Testis (tissue), 3 donors: ENCODE measurements around the gene MCTP1. TPM values are rescaled to one million over a fixed set of nuclear protein-coding genes. Genes with fewer than 3 reads are reported as not detected.

Experiments
- DNase-seq: peaks from one replicate; pipeline ENCODE4 v3.0.0-alpha.2; 2019
- H3K27ac ChIP-seq, 2 donors: fragments of 200-600 bp; sonication (generic); one replicate each; pipeline ENCODE4 v1.5.1; 2019
- H3K27me3 ChIP-seq: fragments of 200-600 bp; sonication (generic); one replicate; pipeline ENCODE4 v1.5.1; 2019
- H3K36me3 ChIP-seq: fragments of 200-600 bp; sonication (generic); one replicate; pipeline ENCODE4 v1.5.1; 2017; ENCODE audit warnings: low read depth; ENCODE audit errors: missing control alignments
- H3K4me1 ChIP-seq: fragments of 200-600 bp; sonication (generic); one replicate; pipeline ENCODE4 v1.5.1; 2019
- H3K4me3 ChIP-seq, 2 donors: fragments of 200-600 bp; sonication (generic); one replicate each; pipeline ENCODE4 v1.5.1; 2017 to 2019
- H3K9me3 ChIP-seq: fragments of 200-600 bp; sonication (generic); one replicate; pipeline ENCODE4 v1.5.1; 2017
- POLR2A ChIP-seq: fragments of 450-650 bp; IDR thresholded peaks from one replicate; pipeline ENCODE4 v1.6.1; 2017; ENCODE audit warnings: antibody characterized with exemption, mild to moderate bottlenecking, moderate library complexity
- WGBS, 2 donors: methylation state at CpG; one replicate each; pipeline ENCODE4 v1.1.5; 2018; 5-methylcytosine and 5-hydroxymethylcytosine counted together
- intact Hi-C: fragments of 100-400 bp; cut with DNase I; formaldehyde crosslinking; loops from one replicate; pipeline ENCODE4 v1.15.1; 2023; ENCODE audit warnings: low total_unique reads
- polyA plus RNA-seq: library from polyadenylated mRNA; stranded (reverse); fragments of 350-450 nt; fragmentation: Illumina TruSeq; extraction: RNeasy Lipid Tissue Mini Kit (QIAGEN cat#74804); gene quantifications from one replicate; pipeline ENCODE4 v1.2.3, GENCODE V29; 2014; ENCODE audit warnings: low read depth, low replicate concordance; ENCODE audit not compliant: insufficient read depth
- small RNA-seq, 2 donors: library from RNA; depleted of rRNA; stranded (forward); fragments of <200 nt; gene quantifications; one replicate each; pipeline ENCODE3, GENCODE V24; 2016
- total RNA-seq, 2 donors: library from RNA; depleted of rRNA; stranded (reverse); fragments of >200 nt; gene quantifications; one replicate each; pipeline ENCODE4 v1.2.3, GENCODE V29; 2016
- TF ChIP-seq, protein P1 (sequence below), 3 experiments: fragments of 450-650 bp in 2 of 3; fragments of 200-600 bp in 1 of 3; sonication (generic) in 1 of 3; IDR thresholded peaks; one replicate each; pipeline ENCODE4 v1.5.1; 2016 to 2019; ENCODE audit warnings: antibody characterized with exemption in 3 of 3, mild to moderate bottlenecking in 2 of 3, moderate library complexity in 1 of 3

MCTP1 gene
- total and polyA plus RNA-seq, 3 donors from 2014 or later, result 7.4 to 15.5 (median 9.7) TPM

DNA sequence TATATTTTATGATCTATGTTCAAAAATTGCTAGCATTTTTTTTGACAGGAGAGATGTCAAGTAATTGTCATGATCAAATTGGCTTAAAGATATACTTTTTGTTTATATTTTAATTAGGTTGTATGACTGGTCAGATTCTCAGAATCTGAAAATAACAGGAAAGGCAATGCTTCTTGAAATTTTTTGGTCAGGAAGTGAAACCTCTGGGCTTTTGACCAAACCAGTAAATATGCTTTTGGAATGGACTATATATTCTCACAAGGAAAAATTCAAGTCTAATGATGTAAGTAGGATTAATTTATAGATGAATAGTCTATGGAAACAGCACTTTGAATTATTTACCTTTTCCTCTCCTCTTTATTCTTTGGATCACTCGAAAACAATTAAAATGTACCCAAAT is 614.2 kb downstream of the MCTP1 start:
- no peak for DNase-seq
- intact Hi-C loops, result no loop called here

DNA sequence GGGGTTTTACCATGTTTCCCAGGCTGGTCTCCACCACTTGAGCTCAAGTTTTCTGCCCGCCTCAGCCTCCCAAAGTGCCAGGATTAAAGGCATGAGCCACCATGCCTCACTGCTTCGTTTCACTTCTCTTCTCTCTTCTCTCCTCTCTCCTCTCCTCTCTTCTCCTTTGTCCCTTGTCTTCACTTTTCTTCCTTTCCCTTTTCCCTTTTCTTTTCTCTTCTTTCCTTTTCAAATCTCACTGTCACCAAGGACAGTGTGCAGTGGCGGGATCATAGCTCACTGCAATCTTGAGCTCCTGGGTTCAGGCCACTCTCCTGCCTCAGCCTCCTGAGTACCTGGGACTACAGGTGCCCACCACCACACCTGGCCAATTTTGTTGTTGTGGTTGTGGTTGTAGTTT is 617.0 kb downstream of the MCTP1 start:
- Histone ChIP-seq H3K9me3 (no peaks in the 10 kb centered on the region), H3K4me3 (no peak overlapping the region), H3K4me1 (no peaks in the 10 kb centered on the region), H3K27me3 (no peaks in the 10 kb centered on the region), H3K27ac (no peak overlapping the region), H3K36me3 (no peaks in the 10 kb centered on the region)
- TF ChIP-seq POLR2A, result no peak
- TF ChIP-seq, protein P1, sequence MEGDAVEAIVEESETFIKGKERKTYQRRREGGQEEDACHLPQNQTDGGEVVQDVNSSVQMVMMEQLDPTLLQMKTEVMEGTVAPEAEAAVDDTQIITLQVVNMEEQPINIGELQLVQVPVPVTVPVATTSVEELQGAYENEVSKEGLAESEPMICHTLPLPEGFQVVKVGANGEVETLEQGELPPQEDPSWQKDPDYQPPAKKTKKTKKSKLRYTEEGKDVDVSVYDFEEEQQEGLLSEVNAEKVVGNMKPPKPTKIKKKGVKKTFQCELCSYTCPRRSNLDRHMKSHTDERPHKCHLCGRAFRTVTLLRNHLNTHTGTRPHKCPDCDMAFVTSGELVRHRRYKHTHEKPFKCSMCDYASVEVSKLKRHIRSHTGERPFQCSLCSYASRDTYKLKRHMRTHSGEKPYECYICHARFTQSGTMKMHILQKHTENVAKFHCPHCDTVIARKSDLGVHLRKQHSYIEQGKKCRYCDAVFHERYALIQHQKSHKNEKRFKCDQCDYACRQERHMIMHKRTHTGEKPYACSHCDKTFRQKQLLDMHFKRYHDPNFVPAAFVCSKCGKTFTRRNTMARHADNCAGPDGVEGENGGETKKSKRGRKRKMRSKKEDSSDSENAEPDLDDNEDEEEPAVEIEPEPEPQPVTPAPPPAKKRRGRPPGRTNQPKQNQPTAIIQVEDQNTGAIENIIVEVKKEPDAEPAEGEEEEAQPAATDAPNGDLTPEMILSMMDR (IDR thresholded peaks at IDR 0.05), result no peak
- DNase-seq, result no peak
- 94 to 97% methylated on average over 3 of the region's 3 CpGs for WGBS, 2 donors
- intact Hi-C loops, result no loop called here

More for the DNA sequence above, 614.2 kb downstream of the MCTP1 start:
- no peaks in the 10 kb centered on the region for H3K4me1 ChIP-seq
- no peaks in the 10 kb centered on the region for H3K36me3 ChIP-seq
- H3K27ac ChIP-seq, result no peak overlapping the region
- 90 to 92% methylated on average over 1 of the region's 1 CpG for WGBS, 2 donors
- no peak overlapping the region for H3K4me3 ChIP-seq
- TF ChIP-seq, protein P1 (IDR thresholded peaks at IDR 0.05), result no peak
- TF ChIP-seq POLR2A, result no peak
- no peaks in the 10 kb centered on the region for H3K9me3 ChIP-seq
- no peaks in the 10 kb centered on the region for H3K27me3 ChIP-seq

DNA sequence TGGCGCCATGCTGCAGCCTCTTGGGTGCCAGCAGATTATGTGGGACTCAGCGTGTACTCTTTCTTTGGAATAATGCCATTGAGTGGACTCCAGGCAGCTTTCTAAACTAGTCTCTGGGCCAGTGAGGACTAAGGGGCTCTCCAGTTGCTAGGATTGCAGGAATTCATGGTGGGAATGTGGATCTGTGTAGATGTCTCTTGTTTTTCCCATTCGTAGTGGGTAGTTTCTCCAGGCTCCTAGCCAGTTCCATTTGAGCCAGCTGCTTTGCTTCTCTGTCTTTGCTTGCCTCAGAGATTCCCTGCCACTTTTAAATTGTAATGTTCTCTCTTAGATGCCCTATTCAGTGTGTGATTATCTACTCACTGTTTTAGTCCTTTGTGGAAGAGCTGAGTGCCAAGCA is 623.8 kb downstream of the MCTP1 start:
- no peak overlapping the region for H3K27ac ChIP-seq
- H3K9me3 ChIP-seq, result no peaks in the 10 kb centered on the region
- WGBS, 2 donors, result 62 to 73% methylated on average over 3 of the region's 3 CpGs
- H3K36me3 ChIP-seq, result no peaks in the 10 kb centered on the region
- H3K27me3 ChIP-seq, result no peaks in the 10 kb centered on the region
- H3K4me1 ChIP-seq, result no peaks in the 10 kb centered on the region
- no peak for DNase-seq
- intact Hi-C loops, result no loop called here
- H3K4me3 ChIP-seq, result no peak overlapping the region
- TF ChIP-seq, protein P1 (IDR thresholded peaks at IDR 0.05), result no peak
- TF ChIP-seq POLR2A, result no peak

DNA sequence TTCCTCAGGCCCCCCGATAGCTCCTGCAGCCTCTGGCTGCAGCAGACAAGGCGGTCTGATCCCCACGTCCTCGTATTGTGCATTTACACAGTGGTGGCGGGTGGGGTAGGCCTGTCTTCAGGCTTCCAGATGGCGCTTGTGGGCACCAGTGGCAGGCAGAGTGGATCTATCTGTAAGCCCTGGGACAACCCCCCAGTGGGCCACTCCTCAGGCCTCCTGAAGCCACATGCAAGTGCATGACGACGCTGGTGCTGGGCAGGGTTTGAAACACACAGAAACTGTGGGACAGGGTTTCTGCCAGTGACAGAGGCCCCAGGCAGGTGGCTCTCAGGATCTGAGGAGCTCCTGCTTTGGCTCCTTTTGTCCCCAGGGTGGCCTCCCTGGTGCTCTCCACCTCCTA is 624.4 kb downstream of the MCTP1 start:
- Histone ChIP-seq H3K4me1 (no peaks in the 10 kb centered on the region), H3K36me3 (no peaks in the 10 kb centered on the region), H3K27me3 (no peaks in the 10 kb centered on the region), H3K27ac (no peak overlapping the region), H3K4me3 (no peak overlapping the region), H3K9me3 (no peaks in the 10 kb centered on the region)
- WGBS, 2 donors, result 96 to 100% methylated on average over 4 to 8 of the region's 8 CpGs
- DNase-seq, result no peak
- intact Hi-C loops, result no loop called here
- TF ChIP-seq POLR2A, result no peak
- TF ChIP-seq, protein P1 (IDR thresholded peaks at IDR 0.05), result no peak

DNA sequence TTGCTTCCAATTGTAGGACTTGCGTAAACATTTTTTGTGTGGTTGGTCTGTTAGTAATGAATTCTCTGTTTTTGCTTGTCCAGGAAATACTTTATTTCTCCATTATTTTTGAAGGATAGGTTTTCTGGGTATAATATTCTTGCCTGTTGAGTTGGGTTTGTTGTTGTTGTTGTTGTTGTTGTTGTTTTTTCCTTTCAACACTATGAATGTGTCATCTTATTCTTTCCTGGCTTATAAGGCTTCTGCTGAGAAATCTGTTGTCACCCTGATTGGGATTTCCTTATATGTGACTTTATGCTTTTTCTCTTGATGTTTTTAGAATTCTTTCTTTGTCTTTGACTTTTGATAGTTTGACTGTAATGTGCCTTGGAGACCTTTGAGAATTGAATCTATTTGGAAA is 626.6 kb downstream of the MCTP1 start:
- no peak for DNase-seq
- WGBS, 2 donors, result 100% methylated on average over 1 of the region's 1 CpG
- H3K4me3 ChIP-seq, result no peak overlapping the region
- H3K36me3 ChIP-seq, result no peaks in the 10 kb centered on the region
- H3K9me3 ChIP-seq, result no peaks in the 10 kb centered on the region
- no peak for TF ChIP-seq POLR2A
- TF ChIP-seq, protein P1 (IDR thresholded peaks at IDR 0.05), result no peak
- no peaks in the 10 kb centered on the region for H3K4me1 ChIP-seq
- H3K27me3 ChIP-seq, result no peaks in the 10 kb centered on the region
- no peak overlapping the region for H3K27ac ChIP-seq
- intact Hi-C loops, result no loop called here

Small RNA genes within 50 kb of the gene (small RNA-seq; reads per million reads assigned to genes)
- 0 reads per million in 2 donors for gene RF02271

Other genes starting within 250 kb of the MCTP1 start
- gene FAM81B, start 106.3 kb upstream of the MCTP1 start, total RNA-seq, result 10 to 100 TPM; 27.1 to 65.2 TPM
- gene FAM81B, start 106.3 kb upstream of the MCTP1 start, polyA plus RNA-seq, result 63.3 TPM